ENCODE data around the gene LYL1.

Gene LYL1

DNA sequence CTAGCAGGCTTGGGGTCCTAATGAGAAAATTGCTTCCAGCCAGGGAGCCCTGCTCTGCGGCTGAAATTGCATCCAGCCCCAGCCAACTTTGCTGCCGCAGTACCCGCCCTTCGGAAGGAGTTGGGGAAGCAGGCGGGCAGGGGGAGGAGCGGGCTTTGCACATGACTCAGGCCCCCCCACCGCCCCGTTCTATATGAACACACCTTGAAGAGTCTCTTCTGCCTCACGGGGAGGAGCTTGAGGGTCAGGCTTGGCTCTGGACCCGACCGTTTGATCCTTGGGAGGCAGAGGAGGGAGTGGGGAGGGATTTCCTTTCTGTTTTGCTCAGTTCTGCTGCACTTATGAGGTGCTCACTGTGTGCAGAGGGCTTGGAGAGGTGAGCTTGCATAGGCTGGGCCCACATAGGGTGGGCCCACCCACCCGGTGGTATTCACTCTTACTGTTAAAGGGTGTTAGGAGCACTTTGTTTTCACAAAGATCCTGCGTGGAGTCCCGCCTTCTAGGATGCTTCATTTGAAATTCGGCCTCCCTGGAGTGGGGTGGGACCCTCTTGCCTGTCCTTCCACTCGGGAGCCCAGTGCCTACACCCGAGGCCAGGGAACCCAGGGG is 46.5 kb downstream of the LYL1 start:
- Histone ChIP-seq H3K4me3 (ENCODE audit: low read depth, low read length) (no peak overlapping the region), H3K36me3 (replicated peaks) (no peaks in the 10 kb centered on the region), H3K27ac (peak overlapping the region; percentile 90), H3K27me3 (replicated peaks) (no peaks in the 10 kb centered on the region)
- TF ChIP-seq, protein P1, sequence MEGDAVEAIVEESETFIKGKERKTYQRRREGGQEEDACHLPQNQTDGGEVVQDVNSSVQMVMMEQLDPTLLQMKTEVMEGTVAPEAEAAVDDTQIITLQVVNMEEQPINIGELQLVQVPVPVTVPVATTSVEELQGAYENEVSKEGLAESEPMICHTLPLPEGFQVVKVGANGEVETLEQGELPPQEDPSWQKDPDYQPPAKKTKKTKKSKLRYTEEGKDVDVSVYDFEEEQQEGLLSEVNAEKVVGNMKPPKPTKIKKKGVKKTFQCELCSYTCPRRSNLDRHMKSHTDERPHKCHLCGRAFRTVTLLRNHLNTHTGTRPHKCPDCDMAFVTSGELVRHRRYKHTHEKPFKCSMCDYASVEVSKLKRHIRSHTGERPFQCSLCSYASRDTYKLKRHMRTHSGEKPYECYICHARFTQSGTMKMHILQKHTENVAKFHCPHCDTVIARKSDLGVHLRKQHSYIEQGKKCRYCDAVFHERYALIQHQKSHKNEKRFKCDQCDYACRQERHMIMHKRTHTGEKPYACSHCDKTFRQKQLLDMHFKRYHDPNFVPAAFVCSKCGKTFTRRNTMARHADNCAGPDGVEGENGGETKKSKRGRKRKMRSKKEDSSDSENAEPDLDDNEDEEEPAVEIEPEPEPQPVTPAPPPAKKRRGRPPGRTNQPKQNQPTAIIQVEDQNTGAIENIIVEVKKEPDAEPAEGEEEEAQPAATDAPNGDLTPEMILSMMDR (IDR thresholded peaks at IDR 0.05; ENCODE audit: low read depth, low read length, missing control alignments), result no peak
- DNase-seq, result no peak
- in situ Hi-C loops (cut with HindIII; ENCODE audit: low pct_ligation_motif_present, low sequenced_read_pairs), result no loop called here

- H3K4me3 ChIP-seq (ENCODE audit: low read depth, low read length), result no peak overlapping the region
- peak overlapping the region; percentile 90 for H3K27ac ChIP-seq
- H3K27me3 ChIP-seq (replicated peaks), result no peaks in the 10 kb centered on the region
- in situ Hi-C loops (cut with HindIII; ENCODE audit: low pct_ligation_motif_present, low sequenced_read_pairs), result no loop called here
- DNase-seq, result peak; percentile 70
- TF ChIP-seq, protein P1 (IDR thresholded peaks at IDR 0.05; ENCODE audit: low read depth, low read length, missing control alignments), result no peak
- no peaks in the 10 kb centered on the region for H3K36me3 ChIP-seq (replicated peaks)
Observed at GRCh38 chr19:13055213-13056051, 47.2 kb downstream of the LYL1 start.

- Histone ChIP-seq H3K27me3 (replicated peaks) (no peaks in the 10 kb centered on the region), H3K27ac (peak overlapping the region; percentile 90), H3K4me3 (ENCODE audit: low read depth, low read length) (no peak overlapping the region), H3K36me3 (replicated peaks) (no peaks in the 10 kb centered on the region)
- TF ChIP-seq, protein P1 (IDR thresholded peaks at IDR 0.05; ENCODE audit: low read depth, low read length, missing control alignments), result no peak
- no peak for DNase-seq
- in situ Hi-C loops (cut with HindIII; ENCODE audit: low pct_ligation_motif_present, low sequenced_read_pairs), result no loop called here
Observed at GRCh38 chr19:13054626-13055212, 47.9 kb downstream of the LYL1 start.

- TF ChIP-seq, protein P1 (IDR thresholded peaks at IDR 0.05; ENCODE audit: low read depth, low read length, missing control alignments), result no peak
- H3K4me3 ChIP-seq (ENCODE audit: low read depth, low read length), result no peak overlapping the region
- no peaks in the 10 kb centered on the region for H3K27me3 ChIP-seq (replicated peaks)
- in situ Hi-C loops (cut with HindIII; ENCODE audit: low pct_ligation_motif_present, low sequenced_read_pairs), result no loop called here
- H3K36me3 ChIP-seq (replicated peaks), result no peaks in the 10 kb centered on the region
- peak overlapping the region; percentile 90 for H3K27ac ChIP-seq
- DNase-seq, result peak; percentile 89
Observed at GRCh38 chr19:13053761-13054625, 48.7 kb downstream of the LYL1 start.

GRCh38 chr19:13053238-13053637 is 49.4 kb downstream of the LYL1 start:
- H3K27me3 ChIP-seq (replicated peaks), result no peaks in the 10 kb centered on the region
- no peaks in the 10 kb centered on the region for H3K36me3 ChIP-seq (replicated peaks)
- in situ Hi-C loops (cut with HindIII; ENCODE audit: low pct_ligation_motif_present, low sequenced_read_pairs), result no loop called here
- no peak for DNase-seq
- peak overlapping the region; percentile 90 for H3K27ac ChIP-seq
- no peak overlapping the region for H3K4me3 ChIP-seq (ENCODE audit: low read depth, low read length)
- TF ChIP-seq, protein P1 (IDR thresholded peaks at IDR 0.05; ENCODE audit: low read depth, low read length, missing control alignments), result no peak
